H1 (cell line): Measurements from ENCODE around the gene STAMBP. TPM values are rescaled to one million over a fixed set of nuclear protein-coding genes. Genes with fewer than 3 reads are reported as not detected.
A peak's percentile ranks its signal among the peaks of the same experiment; 100 is the strongest.

Experiments used
- CTCF ChIA-PET: fragments of 300-600 bp; sonication (Branson Sonifier 250); formaldehyde crosslinking; loops from one replicate; lab custom pipeline; 2021; ENCODE audit not compliant: partially characterized antibody; lab: Charles Lee
- POLR2A ChIA-PET: fragments of 300-600 bp; sonication (Branson Sonifier 250); formaldehyde crosslinking; loops from one replicate; lab custom pipeline; 2021; ENCODE audit warnings: inconsistent platforms; ENCODE audit not compliant: partially characterized antibody; lab: Charles Lee
- DNase-seq, 2 experiments: peaks; one replicate each; pipeline versions ENCODE4 v3.0.0 to v3.0.0-alpha.2; 2010 to 2022; ENCODE audit warnings: low spot score in 2 of 2, low read depth in 1 of 2, mixed read lengths in 1 of 2
- FAIRE-seq: peaks from 2 replicates; lab custom pipeline; 2011; peaks lifted over from hg19 to GRCh38; lab: Jason Lieb, UNC
- H2AFZ ChIP-seq: 2 replicates; pipeline ENCODE4 v1.8.1; 2012; ENCODE audit warnings: low read length, inconsistent platforms
- H2AK5ac ChIP-seq: 2 replicates; pipeline ENCODE4 v1.6.1; 2013; ENCODE audit warnings: low read depth, low read length
- H2BK120ac ChIP-seq: replicated peaks from 2 replicates; pipeline ENCODE3; 2013; ENCODE audit warnings: low read depth, low read length, inconsistent platforms
- H2BK12ac ChIP-seq: 2 replicates; pipeline ENCODE4 v1.6.1; 2013; ENCODE audit warnings: low read depth, low read length
- H2BK15ac ChIP-seq: 2 replicates; pipeline ENCODE4 v1.6.1; 2013; ENCODE audit warnings: low read length
- H2BK20ac ChIP-seq: 2 replicates; pipeline ENCODE4 v1.6.1; 2013; ENCODE audit warnings: low read length
- H2BK5ac ChIP-seq: 2 replicates; pipeline ENCODE4 v1.6.1; 2013; ENCODE audit warnings: low read depth, low read length
- H3K14ac ChIP-seq: 2 replicates; pipeline ENCODE4 v1.6.1; 2013; ENCODE audit warnings: inconsistent platforms; ENCODE audit not compliant: insufficient read length
- H3K18ac ChIP-seq: 2 replicates; pipeline ENCODE4 v1.6.1; 2013; ENCODE audit warnings: low read length; ENCODE audit errors: extremely low read depth
- H3K23ac ChIP-seq: 2 replicates; pipeline ENCODE4 v1.6.1; 2013; ENCODE audit warnings: inconsistent platforms; ENCODE audit not compliant: insufficient read length
- H3K23me2 ChIP-seq: 2 replicates; pipeline ENCODE4 v1.6.1; 2013; ENCODE audit warnings: low read depth, low read length
- H3K27ac ChIP-seq: 2 replicates; pipeline ENCODE4 v1.6.1; 2011; ENCODE audit warnings: low read depth, low read length, inconsistent platforms
- H3K27me3 ChIP-seq, 4 experiments: replicated peaks in 1 of 4; 1 replicate in 1 of 4; 2 replicates in 3 of 4; pipeline versions ENCODE4 v1.6.1 to v1.8.1; 2011 to 2013; ENCODE audit warnings: low read length in 3 of 4, mild to moderate bottlenecking in 3 of 4, inconsistent platforms in 2 of 4, mixed read lengths in 2 of 4, moderate library complexity in 1 of 4; ENCODE audit not compliant: control insufficient read depth in 3 of 4, insufficient read depth in 3 of 4; ENCODE audit errors: extremely low read depth in 1 of 4
- H3K36me3 ChIP-seq, 4 experiments: 2 replicates each; pipeline versions ENCODE4 v1.6.1 to v1.8.1; 2011 to 2013; ENCODE audit warnings: mild to moderate bottlenecking in 4 of 4, low read length in 3 of 4, moderate library complexity in 2 of 4, control low read depth in 1 of 4, inconsistent platforms in 1 of 4; ENCODE audit not compliant: insufficient read depth in 4 of 4, control insufficient read depth in 2 of 4
- H3K4ac ChIP-seq: replicated peaks from 2 replicates; pipeline ENCODE3; 2013; ENCODE audit warnings: low read length, low read depth, mixed read lengths, inconsistent platforms; ENCODE audit not compliant: insufficient read length
- H3K4me1 ChIP-seq, 4 experiments: replicated peaks in 1 of 4; 1 replicate in 1 of 4; 2 replicates in 3 of 4; pipeline versions ENCODE4 v1.6.1 to v1.8.1; 2011 to 2013; ENCODE audit warnings: low read length in 3 of 4, inconsistent platforms in 2 of 4, mixed read lengths in 1 of 4; ENCODE audit not compliant: insufficient read depth in 4 of 4, control insufficient read depth in 3 of 4
- H3K4me2 ChIP-seq, 2 experiments: 2 replicates each; pipeline versions ENCODE4 v1.6.1 to v1.8.1; 2011 to 2013; ENCODE audit warnings: low read depth in 2 of 2, low read length in 2 of 2, control low read depth in 1 of 2, inconsistent platforms in 1 of 2, mild to moderate bottlenecking in 1 of 2; ENCODE audit not compliant: insufficient read depth in 1 of 2
- H3K4me3 ChIP-seq, 4 experiments: fragments of 200-600, 300-600 bp in 1 of 4; sonication (generic), shearing (Covaris generic), sonication (Bioruptor Twin) in 1 of 4; 2 replicates each; pipeline versions ENCODE4 v1.5.1 to v1.8.1; 2011 to 2016; ENCODE audit warnings: low read length in 4 of 4, low read depth in 3 of 4, control low read depth in 2 of 4, inconsistent platforms in 2 of 4, mild to moderate bottlenecking in 2 of 4, mixed read lengths in 1 of 4, moderate library complexity in 1 of 4; ENCODE audit not compliant: insufficient read depth in 2 of 4; ENCODE audit errors: extremely low read depth in 1 of 4
- H3K56ac ChIP-seq: replicated peaks from 2 replicates; pipeline ENCODE3; 2013; ENCODE audit warnings: low read depth, mild to moderate bottlenecking, mixed read lengths, low read length, inconsistent platforms; ENCODE audit not compliant: insufficient read length
- H3K79me1 ChIP-seq: 2 replicates; pipeline ENCODE4 v1.6.1; 2013; ENCODE audit warnings: low read depth, low read length, control low read depth
- H3K79me2 ChIP-seq, 2 experiments: 2 replicates each; pipeline versions ENCODE4 v1.6.1 to v1.8.1; 2012 to 2013; ENCODE audit warnings: low read length in 2 of 2, mild to moderate bottlenecking in 2 of 2, inconsistent platforms in 1 of 2; ENCODE audit not compliant: insufficient read depth in 2 of 2, control insufficient read depth in 1 of 2
- H3K9ac ChIP-seq, 4 experiments: replicated peaks in 1 of 4; 1 replicate in 1 of 4; 2 replicates in 3 of 4; pipeline versions ENCODE4 v1.6.1 to v1.8.1; 2011 to 2013; ENCODE audit warnings: low read depth in 3 of 4, low read length in 3 of 4, control low read depth in 2 of 4, mild to moderate bottlenecking in 2 of 4, moderate library complexity in 2 of 4, inconsistent platforms in 1 of 4; ENCODE audit errors: extremely low read depth in 1 of 4
- H3K9me3 ChIP-seq, 2 experiments: 2 replicates each; pipeline versions ENCODE4 v1.6.1 to v1.8.1; 2012 to 2013; ENCODE audit warnings: mild to moderate bottlenecking in 2 of 2, moderate library complexity in 2 of 2, control low read depth in 1 of 2, inconsistent platforms in 1 of 2, low read depth in 1 of 2, low read length in 1 of 2, mixed read lengths in 1 of 2; ENCODE audit not compliant: insufficient read depth in 2 of 2
- H4K20me1 ChIP-seq, 2 experiments: replicated peaks in 1 of 2; 2 replicates each; pipeline versions ENCODE3 to v1.8.1; 2011 to 2013; ENCODE audit warnings: inconsistent platforms in 2 of 2, low read length in 2 of 2, mild to moderate bottlenecking in 1 of 2; ENCODE audit not compliant: insufficient read depth in 2 of 2, control insufficient read depth in 1 of 2
- H4K5ac ChIP-seq: 2 replicates; pipeline ENCODE4 v1.6.1; 2013; ENCODE audit warnings: low read length, low read depth, mixed read lengths, inconsistent platforms; ENCODE audit not compliant: insufficient read length
- H4K8ac ChIP-seq: 2 replicates; pipeline ENCODE4 v1.8.0; 2013; ENCODE audit warnings: mild to moderate bottlenecking, moderate library complexity, low read length, inconsistent platforms; ENCODE audit not compliant: insufficient read depth; ENCODE audit errors: extremely low read depth
- H4K91ac ChIP-seq: replicated peaks from 2 replicates; pipeline ENCODE3; 2013; ENCODE audit warnings: low read length, mixed read lengths, inconsistent platforms; ENCODE audit not compliant: insufficient read length
- BCL11A ChIP-seq, 2 experiments: IDR thresholded peaks; one replicate each; pipeline ENCODE4 v1.6.1; 2011; ENCODE audit warnings: low read depth in 2 of 2, low read length in 2 of 2, mild to moderate bottlenecking in 2 of 2
- CBX5 ChIP-seq: fragments of 300-800, 300-1000 bp; sonication (generic); IDR thresholded peaks from 2 replicates; pipeline ENCODE4 v1.7.1; 2016; ENCODE audit warnings: antibody characterized with exemption, low read length, low read depth
- CTBP2 ChIP-seq: IDR thresholded peaks from 2 replicates; pipeline ENCODE4 v1.7.0; 2011; ENCODE audit warnings: borderline replicate concordance, mild to moderate bottlenecking, moderate library complexity, mixed read lengths, low read length; ENCODE audit not compliant: insufficient read depth, insufficient read length
- EGR1 ChIP-seq: IDR thresholded peaks from 2 replicates; pipeline ENCODE4 v1.6.1; 2011; ENCODE audit warnings: low read depth, low read length, borderline replicate concordance
- JUND ChIP-seq: IDR thresholded peaks from 2 replicates; pipeline ENCODE4 v1.6.1; 2011; ENCODE audit warnings: mild to moderate bottlenecking, improper control_type of control experiment, low read length
- MAX ChIP-seq: IDR thresholded peaks from 2 replicates; pipeline ENCODE4 v1.6.1; 2012; ENCODE audit warnings: inconsistent platforms
- RBBP5 ChIP-seq: IDR thresholded peaks from 2 replicates; pipeline ENCODE4 v1.7.1; 2012; ENCODE audit warnings: low read depth, mild to moderate bottlenecking, inconsistent platforms, low read length, moderate library complexity, borderline replicate concordance
- SIN3A ChIP-seq, 2 experiments: IDR thresholded peaks in 1 of 2; conservative IDR thresholded peaks in 1 of 2; 2 replicates each; pipeline ENCODE4 v1.6.1; 2011 to 2012; ENCODE audit warnings: low read length in 2 of 2, improper control_type of control experiment in 1 of 2, low read depth in 1 of 2, mild to moderate bottlenecking in 1 of 2
- SIRT6 ChIP-seq: IDR thresholded peaks from one replicate; pipeline ENCODE4 v1.7.1; 2012; ENCODE audit warnings: low read length, inconsistent platforms
- SP4 ChIP-seq: IDR thresholded peaks from 2 replicates; pipeline ENCODE4 v1.6.1; 2012; ENCODE audit warnings: low read length, inconsistent platforms
- SRF ChIP-seq: IDR thresholded peaks from 2 replicates; pipeline ENCODE4 v1.6.1; 2011; ENCODE audit warnings: mild to moderate bottlenecking, low read depth, low read length, moderate library complexity
- WGBS, 2 experiments: shearing (Covaris generic) in 1 of 2; methylation state at CpG; one replicate each; pipeline versions ENCODE4 v1.1.6 to v1.1.7; 2013 to 2015; ENCODE audit warnings: low lambda C conversion rate in 2 of 2, mixed read lengths in 2 of 2, inconsistent platforms in 1 of 2, low coverage in 1 of 2, missing lambda C conversion rate in 1 of 2; ENCODE audit not compliant: insufficient replicate concordance in 2 of 2, insufficient coverage in 1 of 2, insufficient read length in 1 of 2; ENCODE audit errors: extremely low coverage in 1 of 2, missing lambda C conversion rate in 1 of 2; 5-methylcytosine and 5-hydroxymethylcytosine counted together
- polyA plus RNA-seq, 7 experiments: library from polyadenylated mRNA; depleted of rRNA in 3 of 7; stranded (reverse) in 5 of 7; unstranded in 2 of 7; fragments of >200 nt in 5 of 7; fragments of 200-250 nt in 2 of 7; gene quantifications; 1 replicate in 5 of 7; 2 replicates in 1 of 7; 4 replicates in 1 of 7; pipeline versions ENCODE4 v1.2.1 to v1.2.3, GENCODE V29; 2011 to 2013; ENCODE audit warnings: missing spikeins in 2 of 7, mixed read lengths in 2 of 7
- total RNA-seq: library from RNA; stranded (reverse); fragmentation: NEBNext Ultra II Directional; extraction: Animal tissue kit (Norgen Biotek cat#: 25700); gene quantifications from 2 replicates; pipeline ENCODE4 v1.2.1, GENCODE V29; 2021

Gene STAMBP
- total and polyA plus RNA-seq, 2 of the 8 experiments (the other 6 are each of a cell fraction or from before 2014, with no cell fraction given) = 35.8 to 49.7 TPM

DNA sequence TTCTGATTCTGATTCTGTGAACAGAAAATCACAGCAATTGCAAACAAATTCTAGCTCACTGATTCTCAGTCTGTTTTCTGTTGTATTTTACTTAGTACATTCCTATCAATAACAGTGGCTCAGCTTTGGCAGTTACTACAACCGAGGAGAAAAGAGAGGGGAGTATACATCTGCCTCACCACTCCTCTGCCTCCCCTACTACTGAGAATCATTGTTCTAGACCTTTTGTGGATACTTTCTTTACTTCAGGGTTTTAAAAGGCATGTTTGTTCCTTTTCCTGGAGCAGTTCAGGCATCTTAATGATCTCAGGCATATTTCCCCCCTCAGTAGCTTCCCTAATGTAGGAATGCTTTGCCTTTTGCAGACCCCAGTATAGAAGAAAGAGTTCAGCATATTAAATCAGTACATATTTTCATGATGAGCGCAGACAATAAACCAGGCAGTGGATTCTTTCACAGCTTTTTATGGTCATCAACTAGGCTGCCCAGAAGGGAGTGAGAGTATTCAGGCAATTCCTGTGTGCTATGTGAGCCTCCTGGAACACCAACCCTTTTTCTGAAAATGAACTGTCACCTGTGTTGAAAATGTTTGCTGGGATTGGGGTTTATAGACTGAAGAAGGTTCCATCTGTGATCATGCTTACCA lies 10.3 kb downstream of the STAMBP start:
- no peak overlapping the region for H2AFZ ChIP-seq
- H4K5ac ChIP-seq = no peak overlapping the region
- WGBS, 2 experiments = 84% methylated on average over 2 of the region's 2 CpGs; no CpG with 5 or more reads in 1 of the 2 experiments
- no peak overlapping the region for H2BK15ac ChIP-seq
- H2BK12ac ChIP-seq = no peak overlapping the region
- H3K9me3 ChIP-seq = no peaks in the 10 kb centered on the region
- H3K27me3 ChIP-seq = no peaks in the 10 kb centered on the region
- H3K9ac ChIP-seq = peak overlapping the region in 1 of 4 experiments; percentile 13; a peak in 1 of 7 replicates
- H3K4me1 ChIP-seq = no peaks in the 10 kb centered on the region
- H3K79me1 ChIP-seq = peaks cover 3% of the 10 kb centered on the region; the same call in 1 of the 2 replicates
- peaks cover 0 to 18% (median 2%) of the 10 kb centered on the region in 4 experiments; a peak in 3 of 8 replicates for H3K36me3 ChIP-seq
- no peak overlapping the region for H2BK20ac ChIP-seq
- H3K23ac ChIP-seq = no peak overlapping the region
- no peak overlapping the region for H2AK5ac ChIP-seq
- no peak overlapping the region for H3K14ac ChIP-seq
- H3K79me2 ChIP-seq = peaks cover 0 to 5% of the 10 kb centered on the region in 2 experiments; a peak in 1 of 4 replicates
- no peak overlapping the region for H2BK120ac ChIP-seq
- H3K4me2 ChIP-seq = no peak overlapping the region
- H3K27ac ChIP-seq = no peak overlapping the region
- no peak overlapping the region for H3K56ac ChIP-seq
- FAIRE-seq (no peak), DNase-seq (no peak)
- H3K4me3 ChIP-seq = no peak overlapping the region
- no peak overlapping the region for H3K4ac ChIP-seq
- no peak overlapping the region for H2BK5ac ChIP-seq
- no peak overlapping the region for H4K91ac ChIP-seq
- no peak overlapping the region for H3K18ac ChIP-seq
- ChIA-PET POLR2A (interaction anchor here (1.0 to 1.3 kb wide), 3 partner anchors 10 to 25 kb away, joined by 3 to 4 read pairs (median 3); partner anchors contain the start of gene STAMBP), CTCF (interaction anchor here (0.6 to 3.4 kb wide), 4 partner anchors 11 to 422 kb away, joined by 3 to 31 read pairs (median 9); partner anchors contain the start of gene STAMBP)
- H4K8ac ChIP-seq = no peak overlapping the region
- no peaks in the 10 kb centered on the region for H3K23me2 ChIP-seq
- H4K20me1 ChIP-seq = peaks cover 2 to 4% of the 10 kb centered on the region in 2 experiments
- no peak for TF ChIP-seq RBBP5
- TF ChIP-seq SIN3A (conservative IDR thresholded peaks at IDR 0.05 in 1 of 2, IDR thresholded peaks at IDR 0.05 in 1 of 2; ENCODE audit: low read depth in 1 of 2, low read length in 2 of 2) = no peak
- TF ChIP-seq BCL11A (IDR thresholded peaks at IDR 0.05; ENCODE audit: low read depth in 2 of 2, low read length in 2 of 2) = no peak
- no peak for TF ChIP-seq MAX
- no peak for TF ChIP-seq CTBP2
- TF ChIP-seq SP4 = no peak
- no peak for TF ChIP-seq JUND
- TF ChIP-seq CBX5 = no peak
- no peak for TF ChIP-seq EGR1
- TF ChIP-seq SRF = no peak
- TF ChIP-seq SIRT6 = no peak
